Fibroblast of lung (primary cell): Measurements from ENCODE around the gene METTL4. TPM values are rescaled to one million over a fixed set of nuclear protein-coding genes. Genes with fewer than 3 reads are reported as not detected.

Experiments used
- DNase-seq, 2 donors: peaks; one replicate each; pipeline versions ENCODE4 v3.0.0 to v3.0.0-alpha.2; 2010; ENCODE audit warnings: low read depth in 2 of 2
- H2AFZ ChIP-seq: 2 replicates; pipeline ENCODE4 v1.5.1; 2012; ENCODE audit warnings: low read length, control low read depth, inconsistent platforms
- H3K27ac ChIP-seq: 2 replicates; pipeline ENCODE4 v1.5.1; 2011; ENCODE audit warnings: low read length, control low read depth; ENCODE audit not compliant: insufficient read depth
- H3K27me3 ChIP-seq: 2 replicates; pipeline ENCODE4 v1.5.1; 2011; ENCODE audit warnings: mild to moderate bottlenecking, low read length; ENCODE audit not compliant: control insufficient read depth, insufficient read depth
- H3K36me3 ChIP-seq: 2 replicates; pipeline ENCODE4 v1.5.1; 2011; ENCODE audit warnings: low read length; ENCODE audit not compliant: control insufficient read depth, insufficient read depth
- H3K4me1 ChIP-seq: 2 replicates; pipeline ENCODE4 v1.5.1; 2011; ENCODE audit warnings: low read length; ENCODE audit not compliant: control insufficient read depth, insufficient read depth; ENCODE audit errors: extremely low read depth
- H3K4me2 ChIP-seq: 2 replicates; pipeline ENCODE4 v1.5.1; 2011; ENCODE audit warnings: low read length, control low read depth; ENCODE audit not compliant: insufficient read depth; ENCODE audit errors: extremely low read depth
- H3K4me3 ChIP-seq, 4 experiments: fragments of 200-600 bp in 1 of 4; sonication (generic) in 1 of 4; replicated peaks in 1 of 4; 2 replicates each; pipeline ENCODE4 v1.5.1; 2011 to 2016; ENCODE audit warnings: low read length in 4 of 4, low read depth in 3 of 4, mild to moderate bottlenecking in 3 of 4, control low read depth in 2 of 4, inconsistent platforms in 1 of 4, mixed read lengths in 1 of 4; ENCODE audit not compliant: insufficient read depth in 1 of 4; ENCODE audit errors: control extremely low read depth in 1 of 4
- H3K79me2 ChIP-seq: 2 replicates; pipeline ENCODE4 v1.5.1; 2012; ENCODE audit warnings: mild to moderate bottlenecking, low read length, inconsistent platforms; ENCODE audit not compliant: control insufficient read depth, insufficient read depth
- H3K9ac ChIP-seq: 2 replicates; pipeline ENCODE4 v1.5.1; 2011; ENCODE audit warnings: mild to moderate bottlenecking, low read length, control low read depth; ENCODE audit not compliant: insufficient read depth
- H3K9me3 ChIP-seq: 2 replicates; pipeline ENCODE4 v1.5.1; 2012; ENCODE audit warnings: low read depth, low read length; ENCODE audit not compliant: control insufficient read depth, insufficient read depth
- H4K20me1 ChIP-seq: 2 replicates; pipeline ENCODE4 v1.5.1; 2011; ENCODE audit warnings: low read length; ENCODE audit not compliant: control insufficient read depth, insufficient read depth; ENCODE audit errors: extremely low read depth
- EZH2 ChIP-seq: IDR thresholded peaks from 2 replicates; pipeline ENCODE4 v1.5.1; 2012; ENCODE audit warnings: low read length, control low read depth, mild to moderate bottlenecking; ENCODE audit errors: missing control alignments
- polyA plus RNA-seq, 2 donors: library from polyadenylated mRNA; depleted of rRNA in 1 of 2; stranded (reverse) in 1 of 2; unstranded in 1 of 2; fragments of >200 nt; gene quantifications; 2 replicates each; pipeline ENCODE4 v1.2.1, GENCODE V29; 2011 to 2012; ENCODE audit warnings: missing spikeins in 1 of 2
- total RNA-seq: library from RNA; depleted of rRNA; stranded (reverse); fragments of >200 nt; gene quantifications from 2 replicates; pipeline ENCODE4 v1.2.1, GENCODE V29; 2014
- TF ChIP-seq, protein P1 (sequence below), 2 donors: IDR thresholded peaks in 1 of 2; conservative IDR thresholded peaks in 1 of 2; 1 replicate in 1 of 2; 2 replicates in 1 of 2; pipeline ENCODE4 v1.5.1; 2011 to 2012; ENCODE audit warnings: low read length in 2 of 2, control low read depth in 1 of 2, inconsistent platforms in 1 of 2, low read depth in 1 of 2, mild to moderate bottlenecking in 1 of 2

The METTL4 gene
- total and polyA plus RNA-seq, 2 donors (not counting 1 experiment from before 2014, with no cell fraction given) = 8.0 to 12.2 TPM

DNA sequence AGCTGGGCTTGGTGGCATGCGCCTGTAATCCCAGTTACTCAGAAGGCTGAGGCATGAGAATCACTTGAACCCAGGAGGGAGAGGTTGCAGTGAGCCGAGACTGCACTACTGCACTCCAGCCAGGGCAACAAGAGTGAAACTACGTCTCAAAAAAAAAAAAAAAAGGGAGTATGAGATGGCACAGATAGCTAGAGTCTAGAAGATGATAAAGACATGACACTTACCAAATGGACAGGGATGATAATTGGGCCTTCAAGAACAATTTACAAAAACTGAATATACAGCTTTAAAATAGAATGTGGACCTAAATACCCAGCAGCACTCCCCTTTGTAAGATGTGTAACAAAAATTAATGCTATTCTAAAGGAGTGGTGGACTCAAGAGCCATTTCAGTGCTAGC is 2.7 kb downstream of the METTL4 start:
- no peaks in the 10 kb centered on the region for H3K9me3 ChIP-seq
- TF ChIP-seq EZH2 = no peak
- TF ChIP-seq, protein P1, sequence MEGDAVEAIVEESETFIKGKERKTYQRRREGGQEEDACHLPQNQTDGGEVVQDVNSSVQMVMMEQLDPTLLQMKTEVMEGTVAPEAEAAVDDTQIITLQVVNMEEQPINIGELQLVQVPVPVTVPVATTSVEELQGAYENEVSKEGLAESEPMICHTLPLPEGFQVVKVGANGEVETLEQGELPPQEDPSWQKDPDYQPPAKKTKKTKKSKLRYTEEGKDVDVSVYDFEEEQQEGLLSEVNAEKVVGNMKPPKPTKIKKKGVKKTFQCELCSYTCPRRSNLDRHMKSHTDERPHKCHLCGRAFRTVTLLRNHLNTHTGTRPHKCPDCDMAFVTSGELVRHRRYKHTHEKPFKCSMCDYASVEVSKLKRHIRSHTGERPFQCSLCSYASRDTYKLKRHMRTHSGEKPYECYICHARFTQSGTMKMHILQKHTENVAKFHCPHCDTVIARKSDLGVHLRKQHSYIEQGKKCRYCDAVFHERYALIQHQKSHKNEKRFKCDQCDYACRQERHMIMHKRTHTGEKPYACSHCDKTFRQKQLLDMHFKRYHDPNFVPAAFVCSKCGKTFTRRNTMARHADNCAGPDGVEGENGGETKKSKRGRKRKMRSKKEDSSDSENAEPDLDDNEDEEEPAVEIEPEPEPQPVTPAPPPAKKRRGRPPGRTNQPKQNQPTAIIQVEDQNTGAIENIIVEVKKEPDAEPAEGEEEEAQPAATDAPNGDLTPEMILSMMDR (conservative IDR thresholded peaks at IDR 0.05 in 1 of 2, IDR thresholded peaks at IDR 0.05 in 1 of 2; ENCODE audit: low read depth in 1 of 2, low read length in 2 of 2) = no peak
- H3K9ac ChIP-seq = no peak overlapping the region
- no peaks in the 10 kb centered on the region for H4K20me1 ChIP-seq
- H3K79me2 ChIP-seq = peaks cover 47% of the 10 kb centered on the region
- H3K4me1 ChIP-seq = peaks cover 7% of the 10 kb centered on the region
- DNase-seq = no peak
- H3K27ac ChIP-seq = no peak overlapping the region
- no peak overlapping the region for H2AFZ ChIP-seq
- H3K36me3 ChIP-seq = no peaks in the 10 kb centered on the region
- no peak overlapping the region for H3K4me3 ChIP-seq
- no peaks in the 10 kb centered on the region for H3K27me3 ChIP-seq
- H3K4me2 ChIP-seq = no peak overlapping the region

DNA sequence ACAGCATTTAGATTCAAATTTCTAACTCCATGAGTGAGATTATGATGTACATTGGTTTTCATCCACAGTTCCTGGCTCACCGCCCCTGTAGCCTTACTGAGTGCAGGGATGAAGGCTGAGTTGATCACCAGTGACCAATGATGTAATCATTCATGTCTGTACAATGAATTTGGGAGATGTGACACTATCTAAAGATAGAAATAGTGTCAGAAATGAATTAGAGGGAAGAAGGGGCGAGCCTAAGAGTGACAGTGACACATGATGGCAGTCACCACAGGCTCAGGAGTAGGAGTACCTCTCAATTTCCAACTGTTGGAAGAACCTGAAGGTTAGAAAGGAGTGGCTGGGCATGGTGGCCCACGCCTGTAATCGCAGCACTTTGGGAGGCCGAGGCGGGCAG is 3.2 kb downstream of the METTL4 start:
- H3K9ac ChIP-seq = no peak overlapping the region
- H3K4me2 ChIP-seq = no peak overlapping the region
- no peak overlapping the region for H3K27ac ChIP-seq
- no peaks in the 10 kb centered on the region for H4K20me1 ChIP-seq
- peaks cover 7% of the 10 kb centered on the region for H3K4me1 ChIP-seq
- H3K36me3 ChIP-seq = no peaks in the 10 kb centered on the region
- no peaks in the 10 kb centered on the region for H3K9me3 ChIP-seq
- H3K4me3 ChIP-seq = no peak overlapping the region
- no peaks in the 10 kb centered on the region for H3K27me3 ChIP-seq
- peaks cover 42% of the 10 kb centered on the region for H3K79me2 ChIP-seq
- DNase-seq = no peak
- H2AFZ ChIP-seq = no peak overlapping the region
- TF ChIP-seq EZH2 = no peak
- TF ChIP-seq, protein P1 (conservative IDR thresholded peaks at IDR 0.05 in 1 of 2, IDR thresholded peaks at IDR 0.05 in 1 of 2; ENCODE audit: low read depth in 1 of 2, low read length in 2 of 2) = no peak

DNA sequence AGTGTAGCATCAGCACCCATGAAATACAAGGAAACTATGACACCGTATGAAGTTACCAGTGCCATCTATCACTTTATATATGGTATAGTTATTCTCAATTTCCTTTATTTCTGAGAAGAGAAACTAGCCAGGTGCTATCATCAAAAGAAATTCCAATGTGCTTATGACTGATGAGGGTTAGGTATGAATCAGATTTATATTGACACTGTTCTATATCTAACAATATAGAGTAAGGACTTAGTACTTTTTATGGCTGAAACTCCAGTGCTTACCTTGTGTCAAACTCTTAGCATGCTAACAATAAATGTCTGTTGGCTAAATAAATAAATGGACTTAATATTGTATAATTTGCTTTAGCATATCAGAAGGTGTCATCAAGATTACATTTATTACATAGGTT is 6.9 kb downstream of the METTL4 start:
- Histone ChIP-seq H3K4me1 (no peaks in the 10 kb centered on the region), H3K36me3 (no peaks in the 10 kb centered on the region), H3K4me2 (no peak overlapping the region), H3K27me3 (no peaks in the 10 kb centered on the region), H3K9me3 (no peaks in the 10 kb centered on the region), H3K27ac (no peak overlapping the region), H2AFZ (no peak overlapping the region), H4K20me1 (no peaks in the 10 kb centered on the region), H3K79me2 (peaks cover 10% of the 10 kb centered on the region), H3K4me3 (no peak overlapping the region), H3K9ac (no peak overlapping the region)
- TF ChIP-seq EZH2 = no peak
- no peak for DNase-seq
